Ishikawa (cell line): ENCODE results near the gene LTF.

Experiments
- CEBPB ChIP-seq: IDR thresholded peaks from 2 replicates; pipeline ENCODE4 v1.6.1; 2012
- CREB1 ChIP-seq: IDR thresholded peaks from 2 replicates; pipeline ENCODE4 v1.6.1; 2012; ENCODE audit warnings: low read depth
- EP300 ChIP-seq: IDR thresholded peaks from 2 replicates; pipeline ENCODE4 v1.6.1; 2012; ENCODE audit warnings: borderline replicate concordance
- FOXM1 ChIP-seq: IDR thresholded peaks from 2 replicates; pipeline ENCODE4 v1.6.1; 2012; ENCODE audit warnings: low read depth, borderline replicate concordance
- NFIC ChIP-seq: IDR thresholded peaks from 2 replicates; pipeline ENCODE4 v1.6.1; 2012
- RAD21 ChIP-seq: IDR thresholded peaks from 2 replicates; pipeline ENCODE4 v1.6.1; 2012; ENCODE audit warnings: low read depth
- TAF1 ChIP-seq: IDR thresholded peaks from 2 replicates; pipeline ENCODE4 v1.6.1; 2012; ENCODE audit warnings: low read depth, mild to moderate bottlenecking
- TEAD4 ChIP-seq: IDR thresholded peaks from 2 replicates; pipeline ENCODE4 v1.6.1; 2012
- ZBTB7A ChIP-seq: IDR thresholded peaks from 2 replicates; pipeline ENCODE4 v1.6.1; 2012; ENCODE audit warnings: low read depth
- TF ChIP-seq, protein P1 (sequence below): IDR thresholded peaks from 2 replicates; pipeline ENCODE4 v1.6.1; 2012
- TF ChIP-seq, protein P2 (sequence below): IDR thresholded peaks from 2 replicates; pipeline ENCODE4 v1.6.1; 2012

DNA sequence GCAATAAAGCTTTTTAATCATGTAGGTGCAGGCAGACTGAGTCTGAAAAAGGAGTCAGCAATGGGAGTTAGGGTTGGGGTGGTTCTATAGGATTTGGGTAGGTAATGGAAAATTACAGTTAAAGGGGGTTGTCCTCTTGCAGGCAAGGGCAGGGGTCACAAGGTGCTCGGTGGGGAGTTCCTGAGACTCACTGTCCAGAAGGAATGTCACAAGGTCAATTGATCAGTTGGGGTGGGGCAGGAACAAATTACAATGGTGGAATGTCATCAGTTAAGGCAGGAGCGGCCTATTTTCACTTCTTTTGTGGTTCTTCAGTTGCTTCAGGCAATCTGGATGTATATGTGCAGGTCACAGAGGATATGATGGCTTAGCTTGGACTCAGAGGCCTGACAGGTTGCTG, 71.7 kb downstream of the LTF start:
- TF ChIP-seq TAF1 (no peak), FOXM1 (no peak), RAD21 (no peak), NFIC (no peak), EP300 (no peak), CEBPB (no peak), TEAD4 (no peak), CREB1 (no peak), ZBTB7A (no peak)
- TF ChIP-seq, protein P1, sequence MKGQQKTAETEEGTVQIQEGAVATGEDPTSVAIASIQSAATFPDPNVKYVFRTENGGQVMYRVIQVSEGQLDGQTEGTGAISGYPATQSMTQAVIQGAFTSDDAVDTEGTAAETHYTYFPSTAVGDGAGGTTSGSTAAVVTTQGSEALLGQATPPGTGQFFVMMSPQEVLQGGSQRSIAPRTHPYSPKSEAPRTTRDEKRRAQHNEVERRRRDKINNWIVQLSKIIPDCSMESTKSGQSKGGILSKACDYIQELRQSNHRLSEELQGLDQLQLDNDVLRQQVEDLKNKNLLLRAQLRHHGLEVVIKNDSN = no peak
- TF ChIP-seq, protein P2, sequence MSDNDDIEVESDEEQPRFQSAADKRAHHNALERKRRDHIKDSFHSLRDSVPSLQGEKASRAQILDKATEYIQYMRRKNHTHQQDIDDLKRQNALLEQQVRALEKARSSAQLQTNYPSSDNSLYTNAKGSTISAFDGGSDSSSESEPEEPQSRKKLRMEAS = no peak
